Measurements from ENCODE around the gene SLC2A10. TPM values are rescaled to one million over a fixed set of nuclear protein-coding genes. Genes with fewer than 3 reads are reported as not detected.

The SLC2A10 gene
- total RNA-seq, 3 donors from 2014 or later (not counting 1 experiment from before 2014, with no cell fraction given) = 0.26 to 2.2 (median 0.79) TPM

DNA sequence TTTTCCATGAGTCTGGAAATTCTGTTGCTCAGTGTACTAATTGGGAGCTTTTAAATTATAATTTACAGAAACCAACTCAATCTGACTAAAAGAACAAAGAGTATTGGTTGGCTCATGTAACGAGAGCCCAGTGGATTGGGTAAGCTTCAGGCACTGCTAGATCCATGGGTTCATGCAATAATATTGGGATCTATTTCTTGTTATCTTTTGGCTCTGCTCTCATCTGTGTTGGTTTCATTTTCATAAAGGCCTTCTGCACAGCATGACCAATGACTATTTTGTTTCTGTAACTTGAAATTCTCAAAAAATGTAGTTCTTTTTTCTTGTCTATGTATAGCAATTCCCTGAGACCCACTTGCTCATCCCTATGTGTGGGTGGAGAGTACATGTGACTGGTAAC is 12.0 kb downstream of the SLC2A10 start:
- no peak for DNase-seq
- H3K27me3 ChIP-seq (ENCODE audit: control insufficient read depth, insufficient read depth, low read length) = no peaks in the 10 kb centered on the region
- intact Hi-C loops (cut with micrococcal nuclease) = no loop called here
- no peaks in the 10 kb centered on the region for H3K27me3 Mint-ChIP-seq (ENCODE audit: low read depth in 2 of 2)
- no peaks in the 10 kb centered on the region for H3K9me3 ChIP-seq (ENCODE audit: control insufficient read depth, insufficient read depth, low read length)
- no peak overlapping the region for H3K4me3 Mint-ChIP-seq
- H3K27ac Mint-ChIP-seq = no peak overlapping the region
- no peaks in the 10 kb centered on the region for H3K9me3 Mint-ChIP-seq
- H3K36me3 Mint-ChIP-seq = no peaks in the 10 kb centered on the region
- 64% methylated on average over 1 of the region's 1 CpG for WGBS (ENCODE audit: insufficient coverage)
- no peak for TF ChIP-seq CTCF (IDR thresholded peaks at IDR 0.05)
- no peak overlapping the region for H3K4me3 ChIP-seq (ENCODE audit: low read length)
- H3K27ac ChIP-seq (ENCODE audit: low read length) = no peak overlapping the region
- no peaks in the 10 kb centered on the region for H3K4me1 ChIP-seq (ENCODE audit: control insufficient read depth, insufficient read depth, low read length)
- no peak for ATAC-seq
- no peaks in the 10 kb centered on the region for H3K4me1 Mint-ChIP-seq
- no peaks in the 10 kb centered on the region for H3K36me3 ChIP-seq (ENCODE audit: control insufficient read depth, insufficient read depth, low read length)

DNA sequence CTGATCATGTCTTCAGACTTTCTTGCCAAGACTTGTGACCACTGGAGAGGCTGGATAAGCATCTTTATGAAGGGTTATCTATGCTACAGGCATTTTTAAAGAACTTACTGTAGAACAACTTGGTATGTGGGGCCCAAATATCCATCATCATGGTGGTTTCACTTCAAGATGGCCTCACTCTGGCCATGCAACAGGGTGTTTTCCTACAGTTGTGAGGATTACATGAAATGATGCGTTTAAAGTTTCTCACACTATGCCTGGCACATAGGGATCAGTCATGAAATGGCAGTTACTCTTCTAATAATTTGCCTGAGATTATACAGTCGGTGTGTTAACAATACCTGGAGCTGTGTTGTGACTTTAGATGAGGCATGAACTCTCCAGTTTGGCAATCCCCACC is 13.0 kb downstream of the SLC2A10 start:
- H3K9me3 Mint-ChIP-seq = no peaks in the 10 kb centered on the region

DNA sequence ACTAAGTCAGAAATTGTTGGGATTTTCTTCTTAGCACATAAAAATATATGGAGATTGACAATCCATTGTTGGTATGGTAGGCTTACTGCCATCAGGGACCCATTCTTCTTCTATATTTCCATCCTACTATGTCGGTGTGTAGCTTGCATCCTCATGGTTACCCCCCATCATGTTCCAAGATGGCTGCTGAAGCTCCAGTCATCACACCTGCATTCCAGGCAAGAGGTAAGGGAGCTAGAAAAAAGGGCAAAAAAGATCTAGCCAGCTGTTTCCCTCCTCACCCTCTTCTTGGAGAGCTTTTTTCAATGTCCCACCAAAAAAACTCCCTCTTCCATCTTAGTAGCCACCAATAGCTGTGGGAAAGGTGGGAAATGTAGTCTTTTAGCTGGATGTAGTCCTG is 13.6 kb downstream of the SLC2A10 start:
- H3K4me1 Mint-ChIP-seq = no peaks in the 10 kb centered on the region
- Histone ChIP-seq H3K9me3 (ENCODE audit: control insufficient read depth, insufficient read depth, low read length) (no peaks in the 10 kb centered on the region), H3K27ac (ENCODE audit: low read length) (no peak overlapping the region), H3K27me3 (ENCODE audit: control insufficient read depth, insufficient read depth, low read length) (no peaks in the 10 kb centered on the region), H3K36me3 (ENCODE audit: control insufficient read depth, insufficient read depth, low read length) (no peaks in the 10 kb centered on the region), H3K4me1 (ENCODE audit: control insufficient read depth, insufficient read depth, low read length) (no peaks in the 10 kb centered on the region), H3K4me3 (ENCODE audit: low read length) (no peak overlapping the region)
- ATAC-seq (no peak), DNase-seq (no peak)
- intact Hi-C loops (cut with micrococcal nuclease) = no loop called here
- no peaks in the 10 kb centered on the region for H3K27me3 Mint-ChIP-seq (ENCODE audit: low read depth in 2 of 2)
- H3K9me3 Mint-ChIP-seq = no peaks in the 10 kb centered on the region
- no peak overlapping the region for H3K4me3 Mint-ChIP-seq
- 88% methylated on average over 1 of the region's 1 CpG for WGBS (ENCODE audit: insufficient coverage)
- no peaks in the 10 kb centered on the region for H3K36me3 Mint-ChIP-seq
- H3K27ac Mint-ChIP-seq = no peak overlapping the region
- TF ChIP-seq CTCF (IDR thresholded peaks at IDR 0.05) = no peak

More for the DNA sequence above, 13.0 kb downstream of the SLC2A10 start:
- no peaks in the 10 kb centered on the region for H3K9me3 ChIP-seq (ENCODE audit: control insufficient read depth, insufficient read depth, low read length)
- no peak overlapping the region for H3K27ac ChIP-seq (ENCODE audit: low read length)
- H3K4me3 ChIP-seq (ENCODE audit: low read length) = no peak overlapping the region
- Mint-ChIP-seq H3K27ac (no peak overlapping the region), H3K27me3 (ENCODE audit: low read depth in 2 of 2) (no peaks in the 10 kb centered on the region), H3K4me1 (no peaks in the 10 kb centered on the region), H3K4me3 (no peak overlapping the region), H3K36me3 (no peaks in the 10 kb centered on the region)
- 100% methylated on average over 2 of the region's 2 CpGs for WGBS (ENCODE audit: insufficient coverage)
- no peaks in the 10 kb centered on the region for H3K36me3 ChIP-seq (ENCODE audit: control insufficient read depth, insufficient read depth, low read length)
- H3K4me1 ChIP-seq (ENCODE audit: control insufficient read depth, insufficient read depth, low read length) = no peaks in the 10 kb centered on the region
- DNase-seq (no peak), ATAC-seq (no peak)
- no peaks in the 10 kb centered on the region for H3K27me3 ChIP-seq (ENCODE audit: control insufficient read depth, insufficient read depth, low read length)
- no peak for TF ChIP-seq CTCF (IDR thresholded peaks at IDR 0.05)
- intact Hi-C loops (cut with micrococcal nuclease) = no loop called here

GRCh38 chr20:46724343-46724959 is 15.0 kb downstream of the SLC2A10 start:
- H3K27me3 Mint-ChIP-seq (ENCODE audit: low read depth in 2 of 2) = no peaks in the 10 kb centered on the region
- H3K27me3 ChIP-seq (ENCODE audit: control insufficient read depth, insufficient read depth, low read length) = no peaks in the 10 kb centered on the region
- WGBS (ENCODE audit: insufficient coverage) = 71% methylated on average over 1 of the region's 1 CpG
- H3K27ac ChIP-seq (ENCODE audit: low read length) = no peak overlapping the region
- no peaks in the 10 kb centered on the region for H3K9me3 Mint-ChIP-seq
- no peaks in the 10 kb centered on the region for H3K4me1 ChIP-seq (ENCODE audit: control insufficient read depth, insufficient read depth, low read length)
- no peaks in the 10 kb centered on the region for H3K9me3 ChIP-seq (ENCODE audit: control insufficient read depth, insufficient read depth, low read length)
- intact Hi-C loops (cut with micrococcal nuclease) = no loop called here
- H3K36me3 ChIP-seq (ENCODE audit: control insufficient read depth, insufficient read depth, low read length) = no peaks in the 10 kb centered on the region
- no peak overlapping the region for H3K27ac Mint-ChIP-seq
- H3K4me3 ChIP-seq (ENCODE audit: low read length) = no peak overlapping the region
- H3K4me1 Mint-ChIP-seq = no peaks in the 10 kb centered on the region
- H3K4me3 Mint-ChIP-seq = no peak overlapping the region
- no peak for TF ChIP-seq CTCF (IDR thresholded peaks at IDR 0.05)
- no peaks in the 10 kb centered on the region for H3K36me3 Mint-ChIP-seq
- ATAC-seq (no peak), DNase-seq (no peak)

Data from natural killer cell (primary cell).